ENCODE data around the gene MEFV. TPM values are rescaled to one million over a fixed set of nuclear protein-coding genes. Genes with fewer than 3 reads are reported as not detected.

MEFV gene
- total and polyA plus RNA-seq, 2 of the 4 experiments (the other 2 are of a cell fraction) = not detected

DNA sequence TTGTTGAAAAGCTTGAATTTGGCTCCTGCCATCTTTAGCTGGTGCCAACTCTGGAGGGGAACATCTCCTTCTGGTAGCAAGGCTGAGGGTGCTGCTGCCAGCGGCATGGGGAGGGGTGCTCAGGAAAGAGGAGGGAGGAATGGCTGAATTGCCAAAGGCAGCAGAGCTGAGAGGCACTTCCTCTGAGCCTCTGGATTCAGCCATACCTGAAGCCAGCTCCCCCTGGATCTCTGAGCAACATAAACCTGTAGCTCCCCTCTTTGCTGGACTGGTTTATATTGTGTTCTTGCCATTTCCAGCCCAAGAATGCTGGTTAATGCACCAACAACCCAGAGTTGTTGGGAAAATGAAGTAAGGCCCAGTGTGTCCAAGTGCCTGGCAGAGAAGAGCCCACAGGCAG is 7.4 kb downstream of the MEFV start:
- no peak for DNase-seq
- POLR2A ChIA-PET (ENCODE audit: unreplicated experiment) = no interaction called here
- no peak overlapping the region for H2AFZ ChIP-seq (replicated peaks; ENCODE audit: low read length, poor library complexity)

More for the DNA sequence above, 7.4 kb downstream of the MEFV start:
- Histone ChIP-seq H2BK15ac (ENCODE audit: low read depth, low read length) (no peak overlapping the region), H3K79me1 (ENCODE audit: low read depth in 1 of 2, low read length in 2 of 2) (no peaks in the 10 kb centered on the region), H3K14ac (replicated peaks; ENCODE audit: low read depth, low read length) (no peak overlapping the region), H3K9me3 (ENCODE audit: control insufficient read depth, insufficient read depth, low read length) (no peaks in the 10 kb centered on the region), H3K56ac (ENCODE audit: extremely low read depth, insufficient read depth, low read length) (no peak overlapping the region), H3K9ac (ENCODE audit: low read depth, low read length) (no peak overlapping the region), H2AK5ac (ENCODE audit: low read depth, low read length) (no peak overlapping the region), H4K91ac (ENCODE audit: insufficient read depth, low read depth, low read length) (no peak overlapping the region), H2BK5ac (ENCODE audit: low read depth, low read length, poor library complexity, severe bottlenecking) (no peak overlapping the region), H4K8ac (ENCODE audit: low read depth in 2 of 2, low read length in 2 of 2) (no peak overlapping the region), H3K23ac (ENCODE audit: low read depth, low read length) (no peak overlapping the region), H3K36me3 (ENCODE audit: control insufficient read depth, insufficient read depth, low read length) (no peaks in the 10 kb centered on the region), H3K27me3 (ENCODE audit: control insufficient read depth, insufficient read depth, low read length) (peaks cover 31% of the 10 kb centered on the region), H3K4me3 (ENCODE audit: insufficient read depth, low read depth, low read length) (no peak overlapping the region), H3K4me2 (ENCODE audit: low read depth, low read length) (no peak overlapping the region), H3K9me1 (ENCODE audit: insufficient read depth, low read length) (no peaks in the 10 kb centered on the region), H3K4ac (ENCODE audit: low read depth, low read length) (no peak overlapping the region), H2AK9ac (replicated peaks; ENCODE audit: low read depth, low read length, poor library complexity) (no peak overlapping the region), H3K4me1 (ENCODE audit: control insufficient read depth, insufficient read depth, low read length) (no peaks in the 10 kb centered on the region), H4K20me1 (ENCODE audit: insufficient read depth, low read length) (no peaks in the 10 kb centered on the region), H3K18ac (ENCODE audit: low read depth, low read length) (no peak overlapping the region), H2BK120ac (ENCODE audit: low read depth, low read length) (no peak overlapping the region), H4K5ac (ENCODE audit: low read depth, low read length) (no peak overlapping the region), H2BK20ac (ENCODE audit: low read depth, low read length) (no peak overlapping the region), H3K27ac (ENCODE audit: insufficient read depth, low read length) (no peak overlapping the region)
- WGBS, 2 experiments (ENCODE audit: extremely low coverage in 2 of 2, insufficient read length in 1 of 2) = no CpG with 5 or more reads among the region's 1 CpG
- no peak for TF ChIP-seq NFE2L2 (IDR thresholded peaks at IDR 0.05; ENCODE audit: low read depth, low read length)
- in situ Hi-C loops (cut with MboI; ENCODE audit: low sequenced_read_pairs) (no loop called here), dilution Hi-C loops (cut with HindIII; ENCODE audit: low sequenced_read_pairs, unreplicated experiment) (no loop called here), intact Hi-C loops (cut with micrococcal nuclease) (no loop called here)
- ATAC-seq (ENCODE audit: low read depth) = no peak
- BruUV-seq (replicated peaks) = no TSS peak
- CTCF ChIA-PET = no interaction called here

Data from IMR-90 (cell line).